Stimulated activated CD4-positive, alpha-beta T cell treated with anti-CD3 and anti-CD28 coated beads, Interleukin-1b, Interleukin-23, amount 100 ng/mL, for 4 hours (primary cell): ENCODE measurements around the gene FGF6.
"Not testable (repeated sequence)": the region's sequence is repeated elsewhere in the genome, so short reads cannot be mapped to it uniquely, and the experiment has no call there.

Experiments used
- DNase-seq, 2 donors: peaks; one replicate each; pipeline ENCODE4 v3.0.0-alpha.2; 2020; ENCODE audit warnings: low read depth in 2 of 2

FGF6 gene

GRCh38 chr12:4445156-4446101 lies at the start of gene FGF6:
Gene FGF6 (minus strand): TSS chr12:4445815. CDS start chr12:4445570, 245 bp downstream.
- DNase-seq = no peak

- DNase-seq = no peak
Measured at GRCh38 chr12:4490973-4491372, 45.4 kb upstream of the FGF6 start.

DNA sequence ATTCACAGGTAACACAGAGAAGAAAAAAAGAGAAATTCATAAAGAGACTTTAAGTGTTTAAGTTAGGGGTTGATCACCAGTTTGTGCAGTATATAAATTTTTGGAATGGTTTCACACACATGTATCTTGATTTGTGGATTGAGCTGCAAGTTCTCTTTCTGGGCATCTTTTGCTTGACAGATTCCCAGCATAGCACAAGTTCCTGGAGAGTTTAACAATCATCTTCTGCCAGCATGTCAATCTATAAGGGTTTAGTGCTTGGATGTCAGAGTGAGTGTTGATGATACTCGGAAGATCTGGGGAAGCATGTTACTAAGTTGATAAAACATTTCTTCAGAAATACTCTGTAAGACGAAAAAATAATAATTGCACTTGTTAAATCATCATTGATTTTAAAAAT lies 43.9 kb upstream of the FGF6 start:
- no peak for DNase-seq

DNA sequence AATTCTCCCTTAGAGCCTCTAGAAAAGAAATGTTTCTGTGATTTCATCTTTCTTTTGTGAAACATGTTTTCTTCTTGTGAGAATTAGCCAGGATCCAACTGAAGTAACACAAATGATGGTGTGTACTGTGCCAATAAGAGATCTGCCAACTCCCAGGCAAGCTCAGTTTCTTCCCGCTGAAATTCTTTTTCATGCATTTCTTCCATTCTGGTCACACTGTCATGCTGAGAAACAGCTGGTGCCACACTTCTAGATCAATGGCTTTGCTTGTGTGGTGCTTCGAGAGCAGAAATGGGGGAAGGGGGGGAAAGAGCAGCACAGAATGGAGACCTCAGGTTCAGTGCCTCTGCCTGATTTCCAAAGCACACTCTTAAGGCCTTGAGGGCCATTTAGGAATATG lies 41.4 kb upstream of the FGF6 start:
- DNase-seq = no peak

- DNase-seq = no peak
Measured at GRCh38 chr12:4486049-4486699, 40.6 kb upstream of the FGF6 start.

DNA sequence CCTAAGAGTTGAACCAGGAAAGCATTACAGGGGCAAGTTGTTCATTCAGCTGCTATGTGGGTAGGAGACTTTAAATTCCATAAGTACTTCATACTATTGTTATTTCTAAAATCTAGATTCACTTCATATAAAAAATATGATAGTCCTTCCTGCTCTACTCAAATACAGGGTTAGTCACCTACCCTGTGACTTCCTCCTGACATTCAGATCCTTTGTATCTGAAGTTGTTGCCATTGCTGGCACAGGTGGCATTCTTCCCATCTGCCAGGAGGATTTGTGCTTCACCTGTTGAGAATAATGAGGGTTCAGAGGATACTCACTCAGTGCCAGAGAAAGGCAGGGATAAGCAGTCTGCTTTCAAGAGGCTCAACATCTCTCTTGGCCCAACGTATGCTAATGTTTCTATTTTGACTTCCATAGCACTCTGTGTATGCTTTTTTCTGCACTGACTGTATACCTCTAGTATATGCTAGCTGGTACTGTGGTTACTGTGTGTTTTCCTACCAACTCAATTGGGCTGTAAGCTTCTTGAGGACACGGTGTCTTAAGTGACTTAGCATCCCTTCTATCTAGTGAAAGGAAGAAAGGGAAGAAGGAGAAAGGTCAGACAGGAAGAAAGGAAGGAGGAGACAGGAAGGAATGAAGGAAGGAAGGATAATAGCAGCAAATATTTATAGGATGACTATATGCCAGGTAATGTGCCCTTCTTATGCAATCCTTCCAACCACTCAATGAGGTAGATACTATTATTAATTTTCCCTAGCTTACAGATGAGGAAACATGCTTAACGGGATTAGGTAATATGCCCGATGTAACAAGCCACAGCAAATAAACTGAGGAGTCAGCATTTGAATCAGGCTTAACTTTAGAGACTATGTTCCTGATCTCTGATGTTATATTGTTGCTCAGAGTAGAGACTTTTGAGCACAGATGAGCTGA lies 38.5 kb upstream of the FGF6 start:
- DNase-seq = no peak

DNA sequence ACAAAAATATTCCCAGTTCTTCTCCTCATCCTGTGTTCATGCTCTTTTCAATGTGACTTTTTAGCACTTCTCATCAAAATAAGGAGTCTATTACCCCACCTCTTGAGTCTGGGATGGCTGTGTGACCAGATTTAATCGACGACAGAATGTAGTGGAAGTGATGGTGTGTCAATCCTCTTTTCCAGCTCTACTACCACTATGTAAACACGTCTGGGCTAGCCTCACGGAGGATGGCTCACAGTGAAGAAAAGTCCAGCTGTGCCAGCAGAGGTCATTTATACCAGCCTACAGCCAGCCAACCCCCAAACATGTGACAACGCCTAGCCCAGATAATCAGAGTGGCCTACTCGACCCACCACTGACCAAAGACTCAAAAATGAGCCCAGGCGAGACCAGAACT lies 37.3 kb upstream of the FGF6 start:
- no peak for DNase-seq

GRCh38 chr12:4478933-4479332 lies 33.3 kb upstream of the FGF6 start:
- no peak for DNase-seq

GRCh38 chr12:4477129-4477528 lies 31.5 kb upstream of the FGF6 start:
- no peak for DNase-seq

DNA sequence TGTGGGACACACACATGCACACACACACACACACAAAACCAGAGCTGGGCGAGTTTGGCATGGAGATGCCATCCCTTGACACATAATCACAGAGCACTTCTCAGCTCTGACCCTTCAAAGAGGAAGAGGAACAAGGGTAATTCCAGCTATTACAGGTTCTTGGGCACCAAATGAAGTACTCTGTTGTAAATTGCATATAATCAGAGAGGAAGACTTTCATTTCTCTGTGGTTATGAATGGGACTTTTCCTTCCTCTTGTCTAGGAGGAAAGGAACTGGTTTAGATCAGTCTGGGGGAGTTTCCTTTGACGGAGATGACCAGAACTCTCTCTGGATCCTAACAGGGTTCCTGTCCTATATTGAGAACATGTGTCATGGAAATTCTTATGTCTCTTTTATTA lies 26.4 kb upstream of the FGF6 start:
- DNase-seq = no peak

DNA sequence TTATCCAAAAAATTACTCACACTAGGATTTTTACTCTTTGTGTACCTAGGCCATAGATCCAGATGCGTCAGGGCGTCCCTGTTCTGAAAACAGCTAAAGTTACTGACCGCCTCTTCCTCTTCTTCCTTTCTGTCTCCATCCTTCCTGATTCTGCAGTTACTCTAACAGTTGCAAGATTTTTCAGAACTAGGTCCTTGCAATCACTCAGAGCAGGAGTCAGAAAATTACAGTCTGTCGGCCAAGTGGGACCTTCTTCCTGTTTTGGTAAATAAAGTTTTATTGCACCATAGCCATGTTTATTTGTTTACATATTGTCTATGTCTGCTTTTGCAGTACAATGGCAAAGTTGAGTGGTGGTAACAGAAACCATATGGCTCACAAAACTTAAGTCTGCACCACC lies 25.6 kb upstream of the FGF6 start:
- DNase-seq = no peak

DNA sequence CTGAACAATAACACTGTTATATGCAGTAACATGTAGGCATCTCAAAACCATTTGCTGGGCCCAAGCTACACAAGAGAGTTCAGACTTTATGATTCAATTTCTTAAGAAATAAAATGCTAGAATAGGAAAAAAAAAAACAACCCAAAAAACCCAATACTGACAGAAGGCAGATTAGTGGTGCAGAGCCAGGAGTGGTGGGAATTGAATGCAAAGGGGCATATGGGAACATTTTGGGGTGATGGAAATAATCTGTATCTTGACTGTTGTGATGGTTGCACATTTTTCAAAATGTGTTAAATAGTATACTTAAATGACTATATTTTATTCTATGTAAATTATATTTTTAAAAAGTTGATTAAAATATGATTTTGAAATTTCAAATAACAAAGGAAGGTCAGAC lies 23.4 kb upstream of the FGF6 start:
- no peak for DNase-seq

DNA sequence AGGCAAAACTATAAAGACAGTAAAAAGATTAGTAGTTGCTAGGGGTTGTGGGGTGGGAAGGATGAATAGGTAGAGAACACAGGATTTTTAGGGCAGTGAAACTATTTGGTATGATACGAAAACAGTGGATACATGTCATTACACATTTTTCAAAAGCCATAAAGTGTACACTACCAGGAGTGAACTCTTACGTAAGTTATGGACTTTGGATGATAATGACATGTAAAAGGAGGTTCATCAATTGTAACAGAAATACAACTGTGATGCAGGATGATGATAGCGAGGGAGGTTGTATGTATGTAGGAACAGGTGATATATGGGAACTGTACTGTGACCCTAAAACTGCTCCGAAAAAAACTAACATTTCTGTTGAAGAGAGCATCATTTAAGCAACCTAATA lies 15.1 kb upstream of the FGF6 start:
- DNase-seq = no peak

- not testable (repeated sequence) for DNase-seq
Measured at GRCh38 chr12:4455849-4456248, 10.2 kb upstream of the FGF6 start.

- no peak for DNase-seq
Measured at GRCh38 chr12:4454315-4454860, 8.8 kb upstream of the FGF6 start.

DNA sequence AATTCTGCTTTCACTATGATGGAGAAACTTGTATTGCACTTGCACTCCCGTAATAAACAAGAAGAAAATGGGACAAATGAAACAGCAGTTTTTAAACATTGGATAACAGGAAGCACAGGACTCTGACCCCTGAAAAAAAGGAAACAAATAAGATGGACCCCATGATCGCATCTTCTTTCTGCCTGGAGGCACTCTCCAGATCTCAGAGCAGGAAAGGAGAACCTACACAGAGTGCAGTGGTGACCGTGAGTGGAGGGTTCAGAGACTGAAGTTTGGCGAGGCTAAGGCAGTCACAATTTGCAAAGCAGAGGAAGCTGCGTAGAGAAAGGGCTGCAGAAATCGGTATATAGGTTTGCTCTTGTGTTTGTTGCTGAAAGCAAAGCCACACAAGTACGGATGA lies 6.1 kb upstream of the FGF6 start:
- no peak for DNase-seq

GRCh38 chr12:4450551-4451112 lies 5.0 kb upstream of the FGF6 start:
- DNase-seq = no peak

DNA sequence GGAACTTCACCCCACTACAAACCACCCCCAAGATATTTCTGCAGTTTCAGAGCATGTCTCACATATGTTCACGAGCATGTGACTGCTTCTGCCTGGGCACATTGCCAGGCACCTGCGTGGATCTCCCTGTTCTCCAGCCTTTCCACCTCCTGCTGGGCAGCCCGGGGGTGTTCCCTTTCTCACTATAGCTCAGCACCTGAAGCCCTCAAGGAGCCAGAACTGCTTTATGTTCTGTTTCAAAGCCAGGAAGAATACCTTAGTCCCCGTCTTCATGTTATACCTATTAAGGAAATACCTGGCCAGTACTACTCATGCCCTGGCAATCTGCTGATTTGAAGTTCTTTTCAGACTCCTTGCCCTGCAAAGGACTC lies 4.2 kb upstream of the FGF6 start:
- DNase-seq = no peak

GRCh38 chr12:4448943-4449850 lies 3.6 kb upstream of the FGF6 start:
- no peak for DNase-seq

DNA sequence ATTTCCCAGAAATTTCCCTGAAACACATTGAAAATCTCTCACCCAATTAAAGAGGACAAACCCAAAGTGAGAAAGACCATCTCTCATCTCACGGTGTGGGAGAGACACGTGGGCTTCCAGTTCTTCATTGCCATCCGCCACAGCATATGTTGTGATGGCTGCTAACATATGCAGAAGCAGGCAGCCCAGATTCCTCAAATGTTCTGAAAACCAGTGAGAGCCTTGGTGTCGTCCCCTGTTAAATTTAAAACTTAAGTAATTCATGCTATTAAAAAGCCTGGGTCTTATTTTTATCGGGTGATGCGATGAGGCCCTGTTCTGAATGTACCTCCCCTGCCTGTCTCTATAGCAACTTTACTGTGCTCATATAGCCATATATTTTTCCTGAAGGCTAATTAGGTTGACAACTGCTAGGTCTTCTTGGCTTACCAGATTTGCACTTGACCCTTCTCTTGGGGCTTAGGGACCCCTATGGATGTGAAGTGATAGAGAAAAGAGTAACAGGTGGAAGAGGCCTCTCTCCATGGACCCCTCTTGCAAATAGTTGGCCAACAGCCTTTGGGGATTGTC lies 2.8 kb upstream of the FGF6 start:
- DNase-seq = no peak
